Measurements from ENCODE around the gene MYOZ2.
"Not testable (repeated sequence)": the region's sequence is repeated elsewhere in the genome, so short reads cannot be mapped to it uniquely, and the experiment has no call there.

The MYOZ2 gene

GRCh38 chr4:119130365-119131065 is 5.1 kb upstream of the MYOZ2 start:
- no peak for DNase-seq

GRCh38 chr4:119131164-119131563 is 4.5 kb upstream of the MYOZ2 start:
- DNase-seq = no peak

DNA sequence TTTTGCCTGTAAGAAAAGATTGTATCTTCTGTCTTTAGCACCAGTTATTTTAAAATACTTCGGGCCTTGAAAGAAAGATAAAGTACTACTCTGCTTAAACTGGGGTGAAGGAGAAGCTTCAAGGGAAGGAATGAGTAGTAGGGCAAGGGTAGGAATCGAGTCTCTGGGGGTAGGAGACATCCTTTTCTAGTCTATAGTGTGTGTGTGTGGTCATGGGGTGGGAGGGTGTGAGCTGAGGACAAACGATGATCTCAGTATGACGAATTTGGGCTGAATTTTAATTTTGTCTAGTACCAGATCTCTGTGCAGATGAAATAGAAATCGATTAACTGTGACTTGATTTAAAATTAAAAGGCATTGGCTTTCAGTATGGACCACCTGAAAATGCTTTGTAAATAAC is 3.3 kb upstream of the MYOZ2 start:
- no peak for DNase-seq

DNA sequence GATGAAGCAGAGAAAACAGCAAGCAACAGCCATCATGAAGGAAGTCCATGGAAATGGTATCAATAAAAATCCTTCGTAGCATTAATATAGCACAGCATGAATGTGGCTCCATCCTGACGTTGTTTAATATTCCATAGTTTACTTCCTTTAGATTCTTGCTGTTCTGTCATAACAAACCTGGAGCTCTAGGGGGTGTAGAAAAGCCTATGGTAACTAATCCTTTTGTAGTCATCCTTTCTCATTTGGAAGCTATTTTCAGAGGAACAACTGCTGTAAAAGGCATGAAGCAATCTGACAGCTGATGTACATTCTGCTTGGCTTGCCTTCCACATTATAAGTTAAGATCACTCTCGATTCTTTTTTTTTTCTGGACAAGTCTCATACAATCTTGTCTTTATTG is 914 bp downstream of the MYOZ2 start:
- no peak for DNase-seq

- no peak for DNase-seq
These were observed 2.4 kb downstream of the MYOZ2 start for GRCh38 chr4:119138046-119138445.

- DNase-seq = no peak
These were observed 3.7 kb downstream of the MYOZ2 start for GRCh38 chr4:119139311-119139710.

DNA sequence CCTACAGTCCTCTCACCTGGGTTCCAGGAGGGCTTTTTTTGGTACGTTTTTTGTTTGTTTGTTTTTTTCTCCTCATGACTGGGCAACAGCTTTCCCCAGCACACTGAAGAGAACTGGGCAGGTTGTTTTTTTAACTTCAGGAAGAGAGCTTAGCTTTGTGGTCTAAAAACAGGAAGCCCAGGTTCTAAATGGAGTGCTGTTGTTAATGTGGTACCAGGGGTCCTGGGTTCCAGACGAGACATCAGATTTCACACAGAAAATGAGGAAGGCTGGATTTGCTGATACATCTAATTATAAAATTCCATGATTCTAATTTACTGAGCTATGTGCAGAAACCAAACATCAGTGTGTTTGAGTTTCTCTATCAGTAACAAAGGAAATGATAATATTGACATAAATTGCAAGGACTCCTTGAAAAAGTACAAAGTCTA is 4.2 kb downstream of the MYOZ2 start:
- DNase-seq = no peak

- DNase-seq = not testable (repeated sequence)
These were observed 5.7 kb downstream of the MYOZ2 start for GRCh38 chr4:119141283-119141682.

- DNase-seq = no peak
These were observed 7.2 kb downstream of the MYOZ2 start for GRCh38 chr4:119142833-119143232.

GRCh38 chr4:119143341-119143740 is 7.7 kb downstream of the MYOZ2 start:
- DNase-seq = not testable (repeated sequence)

DNA sequence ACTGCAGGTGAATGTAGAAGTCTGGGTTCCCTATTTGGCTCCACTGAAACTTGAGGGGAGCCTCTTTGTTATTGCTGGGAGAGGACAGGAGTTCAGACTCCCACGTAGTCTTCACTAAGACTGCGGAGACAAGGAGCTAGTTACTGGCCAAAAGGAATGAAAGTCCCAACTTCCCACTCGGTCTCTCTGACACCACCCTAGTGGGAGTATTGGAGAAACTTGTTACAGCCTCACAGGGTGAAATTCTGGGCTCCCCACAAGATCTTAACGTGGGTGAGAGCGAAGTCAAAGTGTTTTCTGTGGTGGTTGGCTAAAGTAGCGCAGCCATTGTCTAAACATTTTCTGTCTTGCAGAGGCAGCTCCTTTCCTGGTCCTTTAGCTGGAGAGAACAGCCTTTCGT is 13.5 kb downstream of the MYOZ2 start:
- no peak for DNase-seq

DNA sequence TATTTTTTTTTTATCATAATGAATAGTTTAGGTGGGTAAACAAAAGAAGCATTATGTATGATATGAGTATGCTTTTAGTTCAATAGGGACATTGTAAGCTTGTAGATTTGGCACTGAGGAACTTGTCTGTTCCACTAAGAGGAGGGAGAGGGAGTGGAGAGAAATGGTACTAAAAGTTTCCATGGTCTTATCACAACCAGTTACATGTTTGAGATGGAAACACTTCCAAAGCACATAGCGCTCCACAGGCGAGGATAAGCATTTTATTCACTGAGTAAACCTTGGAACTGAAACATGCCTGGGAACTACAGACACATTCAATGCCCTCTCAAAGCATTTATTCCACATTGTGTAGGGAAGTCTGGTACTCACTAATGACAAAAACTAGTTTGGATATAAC is 15.5 kb downstream of the MYOZ2 start:
- no peak for DNase-seq

GRCh38 chr4:119152741-119153140 is 17.1 kb downstream of the MYOZ2 start:
- DNase-seq = no peak

GRCh38 chr4:119162174-119162573 is 26.5 kb downstream of the MYOZ2 start:
- no peak for DNase-seq

DNA sequence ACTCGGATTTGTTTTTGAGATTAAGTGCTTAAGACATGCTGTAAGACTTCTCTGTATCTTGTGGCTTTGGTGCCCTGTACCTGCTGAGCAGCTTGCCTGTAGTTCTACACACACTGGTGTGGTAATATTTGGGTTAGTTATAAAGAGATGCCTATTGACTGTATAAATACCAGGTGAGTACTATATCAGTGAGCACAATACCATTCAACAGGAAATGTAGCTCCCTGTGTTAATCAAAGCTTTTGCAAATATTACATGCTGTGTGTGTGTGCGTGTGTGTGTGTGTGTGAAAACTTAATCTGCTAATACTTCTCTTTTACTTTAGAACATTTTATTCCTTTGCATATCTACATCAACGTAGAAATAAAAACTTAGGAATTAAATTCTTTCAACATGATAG is 30.1 kb downstream of the MYOZ2 start:
- DNase-seq = no peak

GRCh38 chr4:119170195-119170594 is 34.6 kb downstream of the MYOZ2 start:
- no peak for DNase-seq

DNA sequence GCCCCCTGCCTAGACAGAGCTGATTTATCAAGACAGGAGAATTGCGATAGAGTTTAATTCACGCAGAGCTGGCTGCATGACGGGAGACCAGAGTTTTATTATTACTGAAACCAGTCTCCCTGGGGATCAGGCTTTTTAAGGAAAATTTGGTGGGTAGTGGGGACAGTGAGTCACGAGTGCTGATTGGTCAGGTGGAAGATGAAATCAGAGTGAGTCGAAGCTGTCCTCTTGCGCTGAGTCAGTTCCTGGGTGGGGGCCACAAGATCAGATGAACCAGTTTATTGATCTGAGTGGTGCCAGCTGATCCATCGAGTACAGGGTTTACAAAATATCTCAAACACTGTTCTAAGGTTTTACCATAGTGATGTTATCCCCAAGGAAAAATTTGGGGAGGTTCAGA is 36.6 kb downstream of the MYOZ2 start:
- DNase-seq = no peak

GRCh38 chr4:119173729-119174361 is 38.2 kb downstream of the MYOZ2 start:
- not testable (repeated sequence) for DNase-seq

- DNase-seq = no peak
These were observed 43.4 kb downstream of the MYOZ2 start for GRCh38 chr4:119179011-119179410.

- no peak for DNase-seq
These were observed 48.5 kb downstream of the MYOZ2 start for GRCh38 chr4:119184128-119184527.

GRCh38 chr4:119189638-119190037 is 54.0 kb downstream of the MYOZ2 start:
- no peak for DNase-seq

- no peak for DNase-seq
These were observed 54.7 kb downstream of the MYOZ2 start for GRCh38 chr4:119190354-119190753.

- DNase-seq = no peak
These were observed 55.9 kb downstream of the MYOZ2 start for GRCh38 chr4:119191505-119191904.

GRCh38 chr4:119197772-119198212 is 62.2 kb downstream of the MYOZ2 start:
- DNase-seq = no peak

DNA sequence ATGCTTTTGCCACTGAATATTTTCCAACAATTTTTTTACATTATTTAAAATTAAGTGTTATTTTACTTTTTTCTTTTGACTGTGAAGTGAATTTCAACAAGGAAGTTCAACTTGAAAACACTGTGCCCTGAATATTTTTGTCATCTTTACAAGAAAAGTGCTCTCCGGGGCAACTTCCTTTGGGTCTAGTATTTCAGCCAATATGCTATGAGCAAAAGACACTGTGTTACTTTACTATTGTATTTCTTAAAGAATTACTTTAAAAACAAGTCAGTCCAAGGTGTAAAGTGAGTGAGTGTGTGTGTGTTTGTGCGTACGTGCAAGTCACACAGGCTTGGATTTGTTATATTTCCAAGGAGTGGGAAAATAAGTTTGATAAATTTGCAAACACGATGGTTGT is 69.3 kb downstream of the MYOZ2 start:
- no peak for DNase-seq
